Activated CD4-positive, alpha-beta T cell treated with anti-CD3 and anti-CD28 coated beads, Interleukin-2, amount 10 ng/mL, durations not matched to agents 24 days and 14 days (primary cell): ENCODE data around the gene TEX54. TPM values are rescaled to one million over a fixed set of nuclear protein-coding genes. Genes with fewer than 3 reads are reported as not detected.
"Not testable (repeated sequence)": the region's sequence is repeated elsewhere in the genome, so short reads cannot be mapped to it uniquely, and the experiment has no call there.

Experiments
- DNase-seq: peaks from one replicate; pipeline ENCODE4 v3.0.0; 2022
- H3K27ac Mint-ChIP-seq: one replicate; pipeline ENCODE4 v1.8.0; 2022; ENCODE audit warnings: mild to moderate bottlenecking, mixed read lengths
- H3K27me3 Mint-ChIP-seq: one replicate; pipeline ENCODE4 v1.8.0; 2022; ENCODE audit warnings: mixed read lengths
- H3K36me3 Mint-ChIP-seq: one replicate; pipeline ENCODE4 v1.8.0; 2022; ENCODE audit warnings: low read depth, mild to moderate bottlenecking, mixed read lengths
- H3K4me1 Mint-ChIP-seq: one replicate; pipeline ENCODE4 v1.8.0; 2021; ENCODE audit warnings: mixed read lengths
- H3K4me3 Mint-ChIP-seq: one replicate; pipeline ENCODE4 v1.8.0; 2022; ENCODE audit warnings: mild to moderate bottlenecking, moderate library complexity, mixed read lengths
- H3K9me3 Mint-ChIP-seq: one replicate; pipeline ENCODE4 v1.8.0; 2021; ENCODE audit warnings: mixed read lengths
- intact Hi-C: fragments of 100-400 bp; cut with micrococcal nuclease; formaldehyde crosslinking; loops from one replicate; pipeline ENCODE4 v1.15.1; 2023
- total RNA-seq: library from RNA; stranded (reverse); gene quantifications from 2 replicates; pipeline ENCODE4 v1.2.3, GENCODE V29; 2022

TEX54 gene
- total RNA-seq, 1 donor from 2014 or later = 0.79 TPM

DNA sequence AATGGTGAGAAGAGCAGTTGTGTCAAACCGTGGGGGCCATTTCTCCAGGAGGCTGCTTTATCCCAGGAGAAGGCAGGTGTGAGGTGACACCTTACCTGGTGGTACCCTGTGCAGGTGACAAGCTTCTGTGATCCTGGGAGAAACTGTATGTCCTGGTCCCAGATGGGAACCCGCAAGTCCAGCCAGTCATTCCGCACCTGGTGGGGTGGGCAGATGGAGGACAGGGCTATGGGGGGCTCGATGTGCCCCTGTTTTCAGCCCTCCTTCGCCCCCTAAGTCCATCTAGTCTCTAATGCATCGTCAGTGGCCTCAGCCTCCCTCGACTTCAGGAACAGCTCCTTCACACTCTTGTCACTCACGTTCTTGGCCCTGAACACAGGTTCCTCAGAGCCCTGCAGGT, 2.7 kb upstream of the TEX54 start:
- peaks cover 44% of the 10 kb centered on the region for H3K4me1 Mint-ChIP-seq

DNA sequence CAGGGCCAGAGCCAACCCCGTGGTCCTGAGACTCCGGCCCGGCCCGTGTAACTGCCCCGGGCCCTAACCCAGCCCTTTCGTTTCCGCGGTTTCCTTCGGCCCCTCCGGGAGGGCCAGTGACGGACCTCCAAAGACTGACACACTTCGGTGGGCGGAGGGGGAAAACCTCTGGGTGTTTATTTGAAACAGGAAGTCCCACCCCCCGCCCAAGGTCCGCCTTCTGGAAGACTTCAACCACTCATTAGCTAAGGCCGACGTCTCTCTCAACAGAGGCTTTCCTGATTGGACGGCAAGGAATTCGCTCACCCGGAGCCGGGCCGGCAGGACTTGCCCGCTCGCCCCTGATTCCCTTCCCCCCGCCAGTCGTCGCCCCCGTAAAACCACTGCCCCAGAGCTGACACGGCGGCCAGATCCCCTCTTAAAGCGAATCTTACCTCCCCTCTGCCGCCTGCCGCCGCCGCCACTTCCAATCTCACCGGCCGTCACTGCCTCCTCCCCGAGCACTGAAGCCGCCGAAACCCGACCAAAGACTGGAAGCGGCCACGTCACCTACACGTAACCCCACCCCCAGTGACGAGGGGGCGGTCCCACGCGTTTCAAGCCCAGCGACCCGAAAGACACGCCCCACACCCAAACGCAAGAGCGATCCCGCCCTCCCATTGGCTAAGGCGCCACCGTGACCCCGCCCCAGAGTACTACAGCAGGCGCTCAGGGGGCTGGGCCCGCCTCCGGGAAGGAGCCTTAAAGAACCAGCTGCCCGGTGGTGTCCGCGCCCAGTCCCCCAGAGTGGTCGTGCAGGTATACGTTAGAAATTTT, 913 bp downstream of the TEX54 start, which contains the start of gene STX5:
TSS of gene STX5 (minus strand) at position 532 of the 816 bp plus-strand sequence. CDS start 808 bp downstream, outside the sequence.
- peaks cover 38% of the 10 kb centered on the region for H3K4me1 Mint-ChIP-seq
- no peaks in the 10 kb centered on the region for H3K27me3 Mint-ChIP-seq
- peaks cover 44% of the 10 kb centered on the region for H3K36me3 Mint-ChIP-seq
- H3K4me3 Mint-ChIP-seq = peak within 1 kb of the TSS; percentile 89
- intact Hi-C loops = loop anchor here (1.0 to 5.0 kb wide), 7 partner anchors 10 to 239 kb away; partner anchors contain the start of genes NXF1, TAF6L, TMEM179B and TMEM223
- peak; percentile 100 for DNase-seq
- no peaks in the 10 kb centered on the region for H3K9me3 Mint-ChIP-seq
- H3K27ac Mint-ChIP-seq = peak within 1 kb of the TSS; percentile 97

More for the DNA sequence above, 2.7 kb upstream of the TEX54 start:
- no peak for DNase-seq
- intact Hi-C loops = no loop called here
- H3K27ac Mint-ChIP-seq = no peak overlapping the region
- H3K36me3 Mint-ChIP-seq = peaks cover 48% of the 10 kb centered on the region
- no peaks in the 10 kb centered on the region for H3K27me3 Mint-ChIP-seq
- no peak overlapping the region for H3K4me3 Mint-ChIP-seq
- no peaks in the 10 kb centered on the region for H3K9me3 Mint-ChIP-seq

DNA sequence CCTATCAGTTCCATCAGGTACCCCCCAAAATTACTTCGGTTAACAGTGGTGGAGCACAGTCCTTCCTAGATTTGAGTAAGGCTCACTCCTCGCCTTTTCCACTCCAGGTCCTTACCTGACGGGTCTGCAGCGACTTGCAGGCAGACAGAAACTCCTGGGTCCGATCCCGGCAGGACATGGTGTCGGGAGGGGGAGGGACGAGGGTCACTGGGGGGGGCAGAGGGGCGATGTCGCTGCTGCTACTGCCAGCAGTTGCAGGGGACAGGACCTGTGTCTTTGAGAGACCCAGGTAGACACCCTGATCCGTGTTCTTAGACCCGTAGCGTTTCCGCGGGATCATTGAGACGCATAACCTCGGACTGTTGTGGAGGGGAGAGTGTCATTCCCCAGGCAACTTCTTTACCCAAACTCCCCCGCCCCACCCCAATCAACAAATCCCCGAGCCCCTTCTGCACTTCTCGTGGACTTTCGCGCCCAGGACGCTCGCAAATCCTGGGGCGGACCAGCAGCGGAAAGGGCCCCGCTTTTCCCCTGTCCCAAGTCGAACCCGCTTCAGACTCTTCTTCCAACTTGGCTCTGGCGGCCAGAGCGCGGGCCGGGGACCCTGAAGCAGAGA, 1.6 kb downstream of the TEX54 start:
- Mint-ChIP-seq H3K27ac (peak overlapping the region; percentile 97), H3K36me3 (peaks cover 39% of the 10 kb centered on the region)
- DNase-seq = no peak

DNA sequence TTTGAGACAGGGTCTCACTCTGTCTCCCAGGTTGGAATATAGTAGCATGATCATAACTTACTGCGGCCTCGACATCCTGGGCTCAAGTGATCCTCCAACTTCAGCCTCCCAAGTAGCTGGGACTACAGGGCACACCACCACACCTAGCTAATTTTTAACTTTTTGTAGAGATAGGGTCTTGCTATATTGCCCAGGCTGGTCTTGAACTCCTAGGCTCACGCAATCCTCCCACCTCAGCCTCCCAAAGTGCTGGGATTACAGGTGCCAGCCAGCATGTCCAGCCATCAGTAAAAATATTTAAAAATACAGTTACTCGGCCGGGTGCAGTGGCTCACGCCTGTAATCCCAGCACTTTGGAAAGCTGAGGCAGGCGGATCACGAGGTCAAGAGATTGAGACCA, 4.5 kb downstream of the TEX54 start:
- H3K4me3 Mint-ChIP-seq, H3K27ac Mint-ChIP-seq, H3K27me3 Mint-ChIP-seq, DNase-seq, H3K9me3 Mint-ChIP-seq, intact Hi-C loops: not testable (repeated sequence)
- Mint-ChIP-seq H3K36me3 (peaks cover 40% of the 10 kb centered on the region), H3K4me1 (peaks cover 21% of the 10 kb centered on the region)

More for the DNA sequence above, 1.6 kb downstream of the TEX54 start:
- intact Hi-C loops = loop anchor here (1.0 to 5.0 kb wide), 2 partner anchors 26 to 239 kb away; partner anchors contain the start of genes NXF1 and TUT1
- Mint-ChIP-seq H3K9me3 (no peaks in the 10 kb centered on the region), H3K4me3 (peak overlapping the region; percentile 89), H3K4me1 (peaks cover 34% of the 10 kb centered on the region), H3K27me3 (no peaks in the 10 kb centered on the region)

DNA sequence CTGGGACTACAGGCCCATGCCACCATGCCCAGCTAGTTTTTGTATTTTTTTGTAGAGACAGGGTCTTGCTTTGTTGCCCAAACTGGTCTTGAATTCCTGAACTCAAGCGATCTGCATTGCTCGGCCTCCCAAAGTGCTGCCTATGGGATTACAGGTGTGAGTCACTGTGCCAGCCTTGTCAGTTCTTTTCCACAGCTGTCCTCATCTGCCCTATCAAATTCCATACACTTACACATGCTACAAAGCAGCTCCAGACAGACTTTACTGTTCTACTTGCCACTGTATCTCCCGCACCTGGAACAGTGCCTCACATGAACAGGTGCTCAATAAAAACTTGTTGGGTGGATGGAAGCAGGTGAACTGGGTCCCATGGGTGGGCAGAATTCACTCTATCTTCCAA, 9.0 kb downstream of the TEX54 start:
- Mint-ChIP-seq H3K4me3 (no peak overlapping the region), H3K27ac (no peak overlapping the region)

DNA sequence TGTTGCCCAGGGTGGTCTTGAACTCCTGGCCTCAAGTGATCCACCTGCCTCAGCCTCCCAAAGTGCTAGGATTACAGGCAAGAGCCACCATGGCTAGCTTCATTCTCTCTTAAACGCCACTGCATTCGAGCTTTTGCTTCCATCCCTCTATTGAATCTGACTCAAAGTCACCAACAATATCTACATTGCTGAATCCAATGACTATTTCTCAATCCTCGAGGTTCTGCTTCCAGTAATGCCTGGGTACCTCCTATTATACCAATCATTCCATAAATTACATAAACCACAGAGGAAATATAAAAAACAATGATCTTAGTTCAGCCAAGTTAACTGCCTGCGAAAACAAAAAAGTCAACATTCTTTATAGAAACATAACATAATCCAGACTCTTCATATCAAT, 15.5 kb downstream of the TEX54 start:
- no peak for DNase-seq
- intact Hi-C loops = no loop called here
- H3K9me3 Mint-ChIP-seq = no peaks in the 10 kb centered on the region
- H3K4me1 Mint-ChIP-seq = peaks cover 2% of the 10 kb centered on the region
- H3K4me3 Mint-ChIP-seq = no peak overlapping the region
- no peak overlapping the region for H3K27ac Mint-ChIP-seq
- no peaks in the 10 kb centered on the region for H3K27me3 Mint-ChIP-seq
- H3K36me3 Mint-ChIP-seq = peaks cover 23% of the 10 kb centered on the region

More for the DNA sequence above, 9.0 kb downstream of the TEX54 start:
- H3K9me3 Mint-ChIP-seq = no peaks in the 10 kb centered on the region
- no peaks in the 10 kb centered on the region for H3K27me3 Mint-ChIP-seq
- H3K4me1 Mint-ChIP-seq = no peaks in the 10 kb centered on the region
- no peak for DNase-seq
- peaks cover 49% of the 10 kb centered on the region for H3K36me3 Mint-ChIP-seq
- intact Hi-C loops = no loop called here

DNA sequence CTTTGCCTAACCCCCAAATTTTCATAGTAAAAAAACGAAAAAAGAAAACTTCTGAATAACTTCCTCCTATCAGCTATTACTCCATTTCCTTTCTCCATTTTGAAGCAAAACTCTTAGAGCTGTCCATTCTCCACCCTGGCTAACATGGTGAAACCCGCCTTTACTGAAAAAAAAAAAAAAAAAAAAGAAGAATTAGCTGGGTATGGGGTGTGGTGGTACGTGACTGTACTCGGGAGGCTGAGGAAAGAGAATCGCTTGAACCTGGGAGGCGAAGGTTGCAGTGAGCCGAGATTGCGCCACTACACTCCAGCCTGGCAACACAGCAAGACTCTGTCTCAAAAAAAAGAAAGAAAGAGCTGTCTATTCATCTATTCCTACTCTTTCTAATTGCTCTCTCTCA, 16.1 kb downstream of the TEX54 start:
- Mint-ChIP-seq H3K4me3 (no peak overlapping the region), H3K4me1 (peaks cover 2% of the 10 kb centered on the region), H3K27me3 (no peaks in the 10 kb centered on the region), H3K9me3 (no peaks in the 10 kb centered on the region), H3K27ac (no peak overlapping the region), H3K36me3 (peaks cover 23% of the 10 kb centered on the region)
- DNase-seq = no peak
- intact Hi-C loops = no loop called here

DNA sequence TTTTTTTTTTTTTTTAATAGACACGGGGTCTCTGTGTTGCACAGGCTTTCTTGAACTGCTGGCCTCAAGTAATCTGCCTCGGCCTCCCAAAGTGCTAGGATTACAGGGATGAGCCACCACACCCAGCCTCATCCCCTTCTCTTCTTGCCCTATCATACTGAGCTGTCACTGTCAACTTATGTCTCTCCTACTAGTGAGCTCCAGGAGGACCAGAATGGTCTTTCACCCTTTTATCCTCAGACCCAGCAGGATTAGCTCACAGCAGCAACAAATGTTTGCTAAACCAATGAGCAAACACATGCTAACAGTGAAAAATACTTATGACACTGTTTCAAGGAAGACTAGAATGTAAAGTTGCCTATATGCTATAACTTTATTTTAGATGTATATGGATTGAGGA, 21.0 kb downstream of the TEX54 start:
- Mint-ChIP-seq H3K27ac (no peak overlapping the region), H3K9me3 (no peaks in the 10 kb centered on the region), H3K36me3 (peaks cover 11% of the 10 kb centered on the region), H3K27me3 (no peaks in the 10 kb centered on the region), H3K4me1 (peaks cover 2% of the 10 kb centered on the region), H3K4me3 (no peak overlapping the region)
- DNase-seq = no peak
- intact Hi-C loops = no loop called here

DNA sequence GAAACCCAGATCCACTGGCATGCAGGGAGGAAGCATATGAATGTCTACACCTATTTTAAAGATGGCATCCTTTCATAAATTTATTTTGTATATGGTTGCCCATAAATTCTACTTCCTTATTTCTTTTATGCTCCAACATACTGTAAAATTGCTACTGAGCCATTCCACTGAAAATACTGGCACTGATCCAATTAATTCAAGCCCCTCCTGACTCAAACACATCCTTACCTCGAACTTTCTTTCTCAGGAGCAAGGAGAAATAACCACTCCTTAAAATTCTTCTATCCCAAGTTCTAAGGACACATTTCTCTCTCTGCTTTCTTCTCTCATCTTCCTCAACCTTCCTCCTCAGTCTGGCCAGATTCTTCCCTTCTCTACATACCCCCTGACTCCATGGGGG, 21.9 kb downstream of the TEX54 start:
- peaks cover 9% of the 10 kb centered on the region for H3K36me3 Mint-ChIP-seq
- H3K4me3 Mint-ChIP-seq = no peak overlapping the region
- no peak overlapping the region for H3K27ac Mint-ChIP-seq
- intact Hi-C loops = no loop called here
- H3K27me3 Mint-ChIP-seq = no peaks in the 10 kb centered on the region
- peaks cover 6% of the 10 kb centered on the region for H3K4me1 Mint-ChIP-seq
- no peak for DNase-seq
- no peaks in the 10 kb centered on the region for H3K9me3 Mint-ChIP-seq

DNA sequence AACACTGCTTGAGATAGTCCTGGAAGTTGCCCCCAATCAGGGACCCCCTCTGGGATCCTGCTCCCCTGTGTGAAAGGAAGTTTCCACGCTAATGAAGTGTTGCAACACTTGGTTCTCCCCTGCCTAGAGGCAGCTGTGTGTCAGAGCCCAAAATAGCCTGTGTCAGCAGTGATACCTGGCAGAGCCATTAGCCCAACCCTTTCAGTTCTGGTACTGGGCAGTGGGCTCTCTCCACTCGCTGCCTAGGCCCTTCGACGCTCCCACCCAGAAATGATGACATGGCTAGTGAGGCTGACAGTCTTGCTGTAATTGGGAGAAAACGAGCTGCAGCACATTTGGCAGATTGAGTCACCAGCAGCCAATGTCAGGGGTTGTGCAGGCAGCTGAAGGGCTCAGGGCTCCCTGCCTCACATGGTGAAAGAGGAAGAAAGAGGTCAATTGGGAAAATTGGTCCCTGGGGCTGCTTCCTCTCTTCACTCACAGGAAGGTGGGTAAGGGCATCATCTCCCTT, 26.0 kb downstream of the TEX54 start:
- Mint-ChIP-seq H3K4me3 (peak overlapping the region; percentile 100), H3K36me3 (peaks cover 32% of the 10 kb centered on the region), H3K4me1 (peaks cover 28% of the 10 kb centered on the region), H3K27me3 (no peaks in the 10 kb centered on the region), H3K27ac (peak overlapping the region; percentile 76), H3K9me3 (no peaks in the 10 kb centered on the region)
- no peak for DNase-seq
- intact Hi-C loops = no loop called here

DNA sequence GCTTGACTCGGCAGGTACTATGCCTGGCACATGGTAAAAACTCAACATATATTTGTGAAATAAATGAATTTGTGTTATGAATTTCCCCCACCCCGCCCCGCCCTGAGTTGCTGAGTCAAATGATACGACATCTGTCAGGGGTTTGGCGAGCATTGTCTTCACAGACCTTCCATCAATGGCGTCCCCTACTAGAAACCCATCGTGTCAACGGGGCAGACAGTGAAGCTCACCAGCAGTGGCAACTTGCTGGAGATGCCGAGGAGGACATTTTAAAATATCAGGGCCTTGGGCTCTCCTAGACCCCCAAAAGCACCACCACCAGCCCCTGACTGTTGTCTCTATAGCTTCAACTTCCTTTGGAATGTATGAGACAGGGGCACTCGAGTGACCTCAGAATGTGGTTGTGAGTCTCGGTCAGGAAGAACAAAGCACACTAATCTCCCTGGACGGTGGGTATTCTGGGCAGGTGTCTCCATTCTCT, 26.6 kb downstream of the TEX54 start:
- H3K4me3 Mint-ChIP-seq = peak overlapping the region; percentile 100
- peak overlapping the region; percentile 95 for H3K27ac Mint-ChIP-seq
- peaks cover 38% of the 10 kb centered on the region for H3K36me3 Mint-ChIP-seq
- peak; percentile 71 for DNase-seq
- no peaks in the 10 kb centered on the region for H3K9me3 Mint-ChIP-seq
- intact Hi-C loops = loop anchor here (1.0 to 2.0 kb wide), 7 partner anchors 20 to 77 kb away; partner anchors contain the start of genes SLC3A2, TAF6L, TTC9C and WDR74
- no peaks in the 10 kb centered on the region for H3K27me3 Mint-ChIP-seq
- H3K4me1 Mint-ChIP-seq = peaks cover 30% of the 10 kb centered on the region

DNA sequence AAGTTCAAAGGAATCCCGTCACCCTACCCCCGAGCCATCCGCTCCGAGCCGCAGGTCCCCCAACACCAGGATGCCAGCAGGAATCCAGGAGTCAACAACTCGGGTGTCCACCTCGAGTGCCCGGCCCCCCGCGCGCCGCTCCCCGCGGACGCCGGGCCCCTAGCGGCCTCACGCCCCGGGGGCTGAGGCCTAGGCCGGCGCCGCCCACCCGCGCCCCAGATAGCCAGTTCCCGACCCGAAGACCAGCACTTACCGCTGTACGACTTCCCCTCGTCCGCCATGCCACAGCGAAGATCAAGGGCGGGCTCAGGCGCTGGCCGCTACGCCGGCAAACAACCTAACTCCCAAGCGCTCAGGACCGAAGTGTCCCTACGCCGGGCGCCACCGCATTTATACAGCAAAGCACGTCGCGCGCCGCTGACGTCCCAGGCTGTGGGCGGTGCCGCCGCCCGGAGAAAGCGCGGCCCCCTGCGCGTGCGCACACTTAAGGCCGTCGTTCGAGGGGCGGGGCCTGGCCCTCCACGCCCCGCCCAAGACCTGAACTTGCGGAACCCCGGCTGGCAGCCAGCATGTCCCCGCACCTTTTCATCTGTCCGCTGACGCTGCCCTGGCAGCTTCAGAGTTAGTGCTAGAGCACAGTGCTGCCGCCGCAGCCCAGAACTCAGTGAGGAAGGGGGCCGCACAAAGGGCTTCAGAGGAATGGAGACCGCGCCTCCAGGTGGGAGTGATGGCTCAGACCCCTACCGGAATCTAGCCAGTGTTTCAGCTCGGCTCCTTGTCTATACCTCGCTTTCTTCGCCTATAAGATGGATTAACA, 27.4 kb downstream of the TEX54 start, which contains the start of gene NXF1:
TSS of gene NXF1 (minus strand) at position 365 of the 817 bp plus-strand sequence. CDS start at position 281, 84 bp downstream.
- Mint-ChIP-seq H3K4me1 (peaks cover 30% of the 10 kb centered on the region), H3K4me3 (peak within 1 kb of the TSS; percentile 100), H3K27me3 (no peaks in the 10 kb centered on the region), H3K27ac (peak within 1 kb of the TSS; percentile 95), H3K36me3 (peaks cover 43% of the 10 kb centered on the region), H3K9me3 (no peaks in the 10 kb centered on the region)
- intact Hi-C loops = loop anchor here (1.0 to 2.0 kb wide), 7 partner anchors 19 to 76 kb away; partner anchors contain the start of genes SLC3A2, TAF6L, TTC9C and WDR74
- peak; percentile 99 for DNase-seq
